AG20443 (cell line): ENCODE results near the gene ANKRD52.
A peak's percentile ranks its signal among the peaks of the same experiment; 100 is the strongest.
"Not testable (repeated sequence)": the region's sequence is repeated elsewhere in the genome, so short reads cannot be mapped to it uniquely, and the experiment has no call there.

ENCODE experiments used
- DNase-seq: peaks from one replicate; pipeline ENCODE4 v3.0.0; 2012; ENCODE audit warnings: low spot score, mixed read lengths

The ANKRD52 gene

DNA sequence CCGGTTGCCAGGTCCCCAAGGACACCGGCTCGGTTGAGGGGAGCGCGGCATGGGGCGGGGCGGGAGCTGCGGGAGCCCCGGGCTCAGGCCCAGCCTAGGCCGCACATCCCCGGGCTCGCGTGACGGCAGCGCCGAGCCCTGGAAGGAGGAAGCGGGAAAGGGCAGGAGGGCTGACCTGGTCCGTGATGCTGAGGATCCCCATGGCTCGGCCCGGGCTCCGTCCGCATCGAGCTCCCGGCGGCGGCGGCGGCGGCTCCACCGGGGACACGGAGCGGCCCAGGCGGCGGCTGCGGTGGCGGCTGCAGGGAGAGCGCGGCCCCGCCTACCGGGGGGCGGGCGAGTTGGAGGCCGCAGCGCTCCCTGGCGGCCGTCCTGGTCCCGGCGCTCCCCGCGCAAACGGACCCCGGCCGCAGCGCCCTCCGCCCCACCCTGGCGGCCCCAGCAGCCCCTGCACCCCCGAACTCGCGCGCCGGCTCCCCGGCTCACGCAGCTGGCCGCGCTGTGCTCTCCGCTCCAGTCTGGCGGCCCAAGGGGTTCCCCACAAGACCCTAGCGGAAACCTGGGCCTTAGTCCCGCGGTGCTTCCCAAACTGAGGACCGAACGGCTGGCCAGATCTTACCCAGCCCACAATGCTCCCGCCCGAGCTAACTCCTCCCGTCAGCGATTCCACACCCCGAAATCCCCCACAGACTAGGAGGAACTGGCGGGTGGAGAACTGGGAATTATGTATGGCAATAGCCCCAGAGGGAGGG lies at the start of gene ANKRD52:
ANKRD52 (minus strand) TSS at position 317 of the 752 bp plus-strand sequence; CDS start at position 202, 115 bp downstream.
- DNase-seq = peak; percentile 96

DNA sequence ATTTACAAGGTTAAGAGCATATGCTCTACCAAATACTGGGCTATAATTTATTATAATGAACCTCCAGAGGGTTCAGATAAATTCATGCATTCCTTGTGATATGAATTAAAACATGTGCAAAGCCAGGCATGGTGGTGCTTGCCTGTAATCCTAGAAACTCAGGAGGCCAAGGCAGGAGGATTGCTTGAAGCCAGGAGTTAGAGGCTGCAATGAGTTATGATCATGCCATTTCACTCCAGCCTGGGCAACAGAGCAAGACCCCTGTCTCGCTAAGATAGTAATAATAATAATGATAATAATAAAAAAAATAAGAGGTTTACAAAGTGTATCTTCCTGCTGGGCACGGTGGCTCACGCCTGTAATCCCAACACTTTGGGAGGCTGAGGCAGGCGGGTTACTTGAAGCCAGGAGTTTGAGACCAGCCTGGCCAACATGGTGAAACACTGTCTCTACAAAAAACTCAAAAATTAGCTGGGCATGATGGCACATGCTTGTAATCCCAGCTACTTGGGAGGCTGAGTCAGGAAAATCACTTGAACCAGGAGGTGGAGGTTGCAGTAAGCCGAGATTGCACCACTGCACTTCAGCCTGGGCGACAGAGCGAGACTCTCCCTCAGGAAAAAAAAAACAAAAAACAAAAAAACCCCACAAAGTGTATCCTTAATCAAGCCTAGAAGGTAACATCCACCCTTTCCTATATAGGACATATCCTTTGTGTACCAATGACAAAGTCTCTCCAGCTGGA lies 49.2 kb upstream of the ANKRD52 start:
- no peak for DNase-seq

DNA sequence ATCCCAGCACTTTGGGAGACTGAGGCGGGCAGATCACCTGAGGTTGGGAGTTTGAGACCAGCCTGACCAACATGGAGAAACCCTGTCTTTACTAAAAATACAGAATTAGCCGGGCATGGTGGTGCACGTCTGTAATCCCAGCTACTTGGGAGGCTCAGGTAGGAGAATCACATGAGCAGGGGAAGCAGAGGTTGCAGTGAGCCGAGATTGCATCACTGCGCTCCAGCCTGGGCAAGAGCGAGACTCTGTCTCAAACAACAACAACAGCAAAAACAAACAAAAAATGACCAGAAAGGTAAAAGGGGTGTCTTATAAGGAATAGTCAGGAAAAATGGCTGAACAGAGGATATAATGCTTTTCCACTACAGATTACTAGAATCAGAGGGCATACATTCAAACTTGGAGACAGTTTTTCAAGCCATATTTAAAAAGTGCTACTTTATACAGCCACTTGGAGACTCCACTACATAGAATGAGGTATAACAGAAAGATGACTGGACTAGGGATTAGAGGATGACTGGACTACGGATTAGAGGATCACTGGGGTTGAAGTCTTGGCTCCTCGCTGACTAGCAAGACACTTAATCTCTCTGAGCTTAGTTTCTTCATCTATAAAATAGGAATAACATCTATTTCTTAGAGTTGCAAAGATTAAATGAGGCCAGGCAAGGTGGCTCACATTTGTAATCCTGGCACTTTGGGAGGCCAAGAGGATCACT lies 46.8 kb upstream of the ANKRD52 start:
- DNase-seq = no peak

DNA sequence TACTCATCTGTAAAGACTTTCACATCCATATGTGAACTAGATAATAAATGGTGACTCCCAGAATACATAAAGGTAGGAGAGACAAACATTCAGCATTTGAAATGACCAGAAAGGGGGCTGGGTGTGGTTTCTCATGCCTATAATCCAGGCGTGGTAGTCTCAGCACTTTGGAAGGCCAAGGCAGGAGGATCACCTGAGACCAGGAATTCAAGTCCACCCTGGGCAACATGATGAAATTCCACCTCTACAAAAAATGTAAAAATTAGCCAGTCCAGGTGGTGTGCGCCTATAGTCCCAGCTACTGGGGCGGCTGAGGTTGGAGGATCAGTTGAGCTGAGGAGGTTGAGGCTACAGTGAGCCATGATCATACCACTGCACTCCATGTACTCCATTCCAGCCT lies 46.1 kb upstream of the ANKRD52 start:
- DNase-seq = no peak

DNA sequence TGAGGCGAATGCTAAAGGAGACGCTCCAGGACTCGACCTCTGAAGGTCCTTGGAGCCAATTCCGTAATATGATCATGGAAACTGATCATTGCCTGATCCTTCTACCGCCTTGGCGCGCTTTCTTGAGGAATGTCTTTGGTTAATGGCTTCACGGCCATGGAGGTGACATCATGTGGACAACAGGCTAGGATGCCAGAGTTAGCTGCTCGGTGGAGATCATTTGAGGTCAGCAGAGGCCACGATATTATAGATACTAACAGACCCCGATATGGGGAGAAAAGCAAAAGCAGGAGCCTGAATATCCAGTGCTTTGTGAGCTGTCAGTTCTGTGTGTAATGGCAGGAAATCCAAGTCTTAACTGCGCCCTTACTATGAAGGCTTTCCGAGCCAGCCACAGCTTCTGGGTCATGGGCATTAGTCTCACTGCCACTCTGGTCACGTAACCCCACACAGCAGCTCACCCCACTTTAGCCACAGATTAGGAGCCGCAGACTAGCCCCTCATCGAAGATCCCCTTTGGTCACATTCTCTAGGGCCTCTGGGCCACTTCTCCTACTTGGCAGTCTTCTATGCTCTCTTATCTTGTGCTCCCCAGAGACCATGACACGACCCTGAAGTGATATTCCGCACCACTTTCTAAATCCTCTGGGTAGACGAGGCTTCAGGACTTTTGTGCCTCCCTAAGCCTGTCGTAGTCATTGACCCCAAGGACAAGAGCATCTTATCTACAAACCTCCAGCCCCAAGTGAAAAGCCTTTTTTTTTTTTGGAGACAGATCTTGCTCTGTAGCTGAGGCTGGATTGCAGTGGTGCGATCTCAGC lies 42.7 kb upstream of the ANKRD52 start:
- DNase-seq = peak; percentile 49

DNA sequence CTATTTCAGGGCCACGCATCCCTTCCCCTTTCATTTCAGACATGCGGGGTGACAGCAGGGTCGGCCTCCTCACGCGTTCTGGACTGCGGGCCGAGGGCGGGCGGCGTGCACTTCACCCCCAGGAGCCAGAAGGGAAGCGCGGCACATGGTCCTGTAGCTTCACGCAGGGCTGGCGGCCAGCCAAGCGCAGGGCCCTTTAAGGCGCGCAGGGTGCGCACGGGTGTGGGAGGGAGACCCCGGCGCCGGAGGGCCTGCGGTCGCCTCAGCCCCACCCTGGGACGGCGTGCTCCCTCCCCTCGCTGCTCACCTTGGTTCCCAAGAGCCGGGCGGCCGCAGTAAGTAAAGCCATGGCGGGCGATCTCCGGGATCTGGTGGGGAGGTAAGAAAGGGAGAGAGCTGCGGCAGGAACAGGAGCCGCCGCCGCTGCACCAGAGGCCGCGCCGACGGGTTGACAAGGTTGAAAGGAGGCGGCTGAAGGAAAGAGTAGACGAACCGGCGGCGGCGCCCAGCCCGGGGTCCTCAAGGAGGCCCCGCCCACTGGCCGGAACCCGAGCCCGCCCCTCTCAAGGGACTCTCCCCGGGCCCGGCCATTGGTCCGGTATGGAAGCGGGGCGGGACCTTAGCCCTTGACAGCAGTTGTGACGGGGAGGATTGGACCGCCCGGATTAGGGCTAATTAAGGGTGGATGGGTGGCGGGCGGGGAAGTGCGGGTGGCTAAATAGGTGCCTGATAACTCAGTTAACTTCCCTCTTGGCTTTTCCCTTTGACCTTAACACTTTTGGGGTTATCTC lies 41.9 kb upstream of the ANKRD52 start, which contains the start of gene CS:
CS (minus strand) TSS at position 478 of the 791 bp plus-strand sequence; CDS start at position 349, 129 bp downstream.
- peak; percentile 98 for DNase-seq

DNA sequence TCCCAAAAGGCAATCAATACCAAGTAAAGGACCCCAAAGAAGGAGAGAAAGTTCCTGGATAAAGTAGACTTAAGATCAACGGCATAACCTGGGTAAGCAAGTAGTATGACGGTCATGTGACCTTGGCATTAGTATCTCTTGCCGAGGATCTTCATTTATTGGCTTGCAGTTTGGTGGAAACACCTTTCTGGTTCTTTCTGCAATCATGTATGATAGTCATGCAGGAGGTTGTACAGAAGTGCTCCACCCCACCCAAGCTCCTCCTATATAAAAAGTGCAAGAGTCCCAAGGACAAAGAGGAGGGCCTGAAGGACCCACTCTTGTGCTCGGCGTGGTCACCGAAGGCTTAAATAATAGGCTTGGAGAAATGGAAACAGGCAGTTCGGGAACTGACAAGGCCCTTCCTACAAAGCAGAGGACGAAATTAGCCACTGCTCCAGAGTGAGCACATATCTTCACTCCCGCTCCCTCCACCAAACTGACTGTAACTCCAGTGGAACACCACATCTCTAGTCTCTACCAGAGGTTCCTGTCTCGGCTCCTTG lies 41.2 kb upstream of the ANKRD52 start:
- no peak for DNase-seq

DNA sequence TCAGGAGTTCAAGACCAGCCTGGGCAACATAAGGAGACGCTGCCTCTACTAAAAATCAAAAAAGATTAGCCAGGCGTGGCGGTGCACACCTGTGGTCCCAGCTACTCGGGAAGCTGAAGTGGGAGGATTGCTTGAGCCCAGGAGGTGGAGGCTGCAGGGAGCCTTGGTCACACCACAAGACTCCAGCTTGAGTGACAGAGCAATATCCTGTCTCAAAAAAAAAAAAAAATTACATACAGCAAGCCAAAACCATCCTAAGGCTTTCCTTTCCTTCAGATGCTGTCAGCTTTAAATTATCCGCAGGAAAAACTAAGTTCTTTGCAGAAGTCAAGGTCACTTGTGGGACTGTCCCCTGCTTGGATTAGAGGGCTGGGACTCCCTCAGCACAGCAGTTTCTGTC lies 40.6 kb upstream of the ANKRD52 start:
- DNase-seq = no peak

DNA sequence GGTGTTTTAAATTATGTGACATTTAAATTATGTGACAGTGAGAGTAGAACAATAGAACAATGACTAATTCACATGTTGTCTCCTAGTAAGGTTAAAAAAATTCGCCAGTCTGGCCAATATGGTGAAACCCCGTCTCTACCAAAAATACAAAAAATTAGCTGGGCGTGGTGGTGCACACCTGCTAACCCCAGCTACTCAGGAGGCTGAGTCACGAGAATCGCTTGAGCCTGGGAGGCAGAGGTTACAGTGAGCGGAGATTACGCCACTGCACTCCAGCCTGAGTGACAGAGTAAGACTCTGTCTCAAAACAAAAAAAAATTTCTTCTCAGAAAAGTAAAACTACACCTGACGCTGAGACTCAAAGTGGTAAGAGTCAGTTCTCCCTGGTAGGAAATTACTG lies 39.2 kb upstream of the ANKRD52 start:
- DNase-seq = no peak

DNA sequence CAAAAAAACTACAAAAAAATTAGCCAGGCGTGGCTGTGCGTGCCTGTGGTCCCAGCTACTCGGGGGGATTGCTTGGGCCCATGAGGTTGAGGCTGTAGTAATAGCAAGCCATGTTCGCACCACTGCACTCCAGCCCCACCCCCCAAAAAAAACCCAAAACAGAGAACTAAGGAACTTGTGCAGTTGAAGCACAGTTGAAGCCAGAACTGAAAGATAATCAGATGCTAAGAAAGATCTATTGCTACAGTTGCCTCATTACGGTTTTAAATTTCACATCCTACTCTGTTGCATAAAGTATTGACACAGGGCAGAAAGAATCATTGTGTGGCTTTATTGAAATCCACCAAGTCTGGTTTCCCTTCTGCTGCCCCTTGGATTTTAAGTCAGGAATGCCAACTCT lies 38.1 kb upstream of the ANKRD52 start:
- DNase-seq = no peak

DNA sequence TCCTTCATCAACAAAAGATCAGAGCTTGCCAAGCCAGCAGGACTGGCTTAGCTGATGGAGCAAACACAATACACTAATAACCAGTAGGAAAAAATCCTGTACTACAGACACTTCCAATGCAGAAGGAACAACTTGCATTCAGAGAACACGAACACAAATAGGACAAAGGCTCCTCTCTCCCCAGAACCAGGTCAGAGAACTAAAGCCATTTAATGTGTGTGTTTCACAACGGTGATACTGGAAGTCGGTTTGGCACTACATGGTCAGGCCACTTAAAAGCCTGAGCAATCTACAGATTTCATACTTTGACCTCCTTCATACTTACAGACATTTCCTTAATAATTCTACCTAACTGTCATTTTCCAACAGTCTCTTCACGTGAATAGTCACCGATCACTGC lies 35.6 kb upstream of the ANKRD52 start:
- no peak for DNase-seq

DNA sequence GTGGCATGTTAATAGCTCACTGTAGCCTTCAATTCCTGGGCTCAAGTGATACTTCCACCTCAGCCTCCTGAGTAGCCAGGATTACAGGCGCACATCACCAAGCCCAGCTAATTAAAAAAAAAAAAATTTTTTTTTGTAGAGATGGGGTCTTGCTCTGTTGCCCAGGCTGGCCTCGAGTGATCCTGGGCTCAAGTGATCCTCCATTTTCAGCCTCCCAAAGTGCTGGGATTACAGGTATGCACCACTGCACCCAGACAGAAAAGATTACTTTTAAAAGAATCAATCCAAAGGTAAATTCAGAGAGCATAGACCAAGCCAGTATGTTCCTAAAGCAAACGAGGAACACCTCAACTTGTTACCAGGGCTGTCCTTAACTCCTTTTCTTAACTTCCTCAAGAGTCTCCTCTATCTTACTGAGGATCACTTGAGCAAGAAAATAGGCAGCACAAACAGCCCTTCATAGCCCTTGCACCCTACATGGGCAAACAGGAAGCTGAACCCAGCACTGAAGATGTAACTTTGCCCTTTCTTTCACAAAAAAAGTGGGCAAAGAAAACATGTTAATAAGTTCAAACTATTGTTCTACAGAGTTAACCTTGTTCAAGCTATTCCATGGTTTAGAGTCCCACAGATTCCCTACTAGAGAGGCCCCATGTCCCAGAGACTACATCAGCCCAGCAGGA lies 30.7 kb upstream of the ANKRD52 start:
- no peak for DNase-seq

DNA sequence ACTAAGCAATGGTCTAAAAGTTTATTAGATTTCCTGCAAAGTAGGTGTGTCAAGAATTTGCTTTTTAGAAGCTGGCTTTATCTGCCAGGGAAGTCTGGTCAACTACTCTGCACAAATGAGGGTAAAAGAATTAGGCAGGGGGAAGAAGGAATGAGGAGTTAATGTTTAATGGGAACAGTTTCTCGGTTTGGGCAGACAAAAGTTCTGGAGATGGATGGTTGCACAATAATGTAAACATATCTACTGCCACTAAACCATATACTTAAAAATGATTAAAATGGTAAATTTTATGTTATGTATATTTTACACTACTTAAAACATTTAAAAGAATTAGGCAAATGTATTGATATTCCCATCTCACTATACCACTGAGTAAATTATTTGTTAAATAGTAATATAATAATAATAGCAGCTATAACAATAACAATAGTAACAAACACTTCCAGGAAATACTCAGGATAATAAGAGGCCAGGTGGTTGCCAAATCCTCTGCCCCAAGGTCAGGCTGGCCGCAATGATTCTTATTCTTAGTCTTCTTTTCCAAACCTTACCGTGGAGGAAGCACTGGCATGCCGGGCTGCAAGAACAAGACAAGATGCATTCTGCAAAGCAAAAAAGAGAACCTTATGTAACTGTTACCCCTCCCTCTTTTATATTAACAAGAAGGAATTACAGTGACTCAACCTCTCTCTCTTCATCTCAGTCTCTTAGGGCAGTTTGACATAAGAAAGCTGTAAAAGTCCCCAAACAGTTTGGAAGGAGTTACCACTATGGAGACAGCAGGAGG lies 28.1 kb upstream of the ANKRD52 start:
- DNase-seq = no peak

DNA sequence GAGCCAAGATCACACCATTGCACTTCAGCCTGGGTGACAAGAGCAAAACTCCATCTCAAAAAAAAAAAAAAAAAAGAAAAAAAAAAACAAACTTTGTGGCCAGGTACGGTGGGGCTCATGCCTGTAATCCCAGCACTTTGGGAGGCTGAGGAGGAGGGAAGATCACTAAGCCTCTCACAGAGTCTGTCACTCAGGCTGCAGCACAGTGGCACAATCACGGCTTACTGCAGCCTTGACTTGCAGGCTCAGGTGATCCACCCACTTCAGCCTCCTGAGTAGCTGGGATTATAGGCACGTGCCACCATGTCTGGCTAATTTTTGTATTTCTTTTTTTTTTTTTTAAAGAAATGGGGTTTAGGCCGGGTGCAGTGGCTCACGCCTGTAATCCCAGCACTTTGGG lies 26.1 kb upstream of the ANKRD52 start:
- not testable (repeated sequence) for DNase-seq

DNA sequence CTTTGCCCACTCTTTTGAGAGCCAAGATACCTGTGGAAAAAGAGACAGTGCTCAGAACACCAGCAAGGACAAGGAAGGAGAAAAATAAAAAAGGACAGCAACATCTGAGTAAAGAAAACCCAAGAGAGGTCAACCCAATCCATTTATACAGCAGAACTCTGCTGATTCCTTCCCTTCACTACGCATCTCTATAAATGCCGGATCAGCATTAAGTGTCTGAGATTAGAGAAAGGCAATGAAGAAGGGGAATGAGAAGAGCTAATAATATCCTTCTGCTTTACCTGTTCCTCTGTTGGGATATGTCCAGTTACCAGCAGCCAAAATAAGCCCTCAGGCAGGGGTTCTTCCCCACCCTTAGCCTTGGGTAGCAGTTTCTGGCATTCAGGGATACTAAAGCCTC lies 24.4 kb upstream of the ANKRD52 start:
- DNase-seq = no peak

DNA sequence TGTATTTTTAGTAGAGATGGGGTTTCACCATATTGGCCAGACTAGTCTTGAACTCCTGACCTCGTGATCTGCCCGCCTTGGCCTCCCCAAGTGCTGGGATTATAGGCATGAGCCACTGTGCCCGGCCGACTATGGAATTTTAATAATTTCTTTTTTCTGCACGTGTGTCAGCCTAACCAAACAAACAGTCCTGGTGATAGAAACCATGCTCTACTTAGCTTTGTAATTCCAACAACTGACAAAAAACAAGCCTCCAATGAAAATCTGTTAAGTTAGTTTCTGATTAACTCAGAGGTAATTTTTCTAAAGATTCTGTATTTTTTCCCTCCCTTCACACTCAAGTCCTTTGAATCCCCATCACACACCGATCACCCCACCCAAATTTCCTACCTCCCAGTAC lies 23.8 kb upstream of the ANKRD52 start:
- no peak for DNase-seq

DNA sequence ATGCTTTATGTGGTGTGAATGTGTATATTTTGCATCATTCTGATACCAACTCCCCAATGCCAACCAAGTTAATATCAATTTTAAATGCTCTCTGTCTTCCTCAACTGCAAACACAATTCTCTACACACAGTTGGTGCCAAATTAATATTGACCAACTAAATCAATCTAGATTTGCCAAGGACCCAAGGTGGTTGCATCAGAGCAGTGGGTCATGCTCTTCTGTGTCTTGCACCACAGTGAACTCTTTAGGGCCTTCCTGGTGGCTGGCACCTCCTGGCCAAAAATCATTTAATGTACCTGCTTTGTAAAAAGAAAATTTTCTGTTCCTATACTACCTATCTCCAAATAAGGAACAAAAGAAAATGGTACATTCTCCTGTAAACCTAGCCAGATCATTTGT lies 22.7 kb upstream of the ANKRD52 start:
- no peak for DNase-seq

DNA sequence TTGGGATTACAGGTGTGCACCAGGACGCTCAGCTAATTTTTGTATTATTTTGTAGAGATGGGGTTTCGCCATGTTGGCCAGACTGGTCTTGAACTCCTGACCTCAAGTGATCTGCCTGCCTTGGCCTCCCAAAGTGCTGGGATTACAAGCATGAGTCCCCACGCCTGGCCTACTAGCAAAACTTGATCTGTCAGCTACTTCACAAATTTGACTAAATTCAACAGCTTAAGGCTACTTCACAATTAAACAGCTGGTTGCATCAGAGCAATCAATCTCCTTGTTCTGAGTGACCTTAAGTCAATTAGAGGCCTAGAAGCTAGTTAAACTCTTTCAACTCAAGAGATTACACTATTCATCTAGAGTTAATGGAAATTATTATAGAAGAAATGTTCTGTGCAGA lies 20.7 kb upstream of the ANKRD52 start:
- DNase-seq = no peak

DNA sequence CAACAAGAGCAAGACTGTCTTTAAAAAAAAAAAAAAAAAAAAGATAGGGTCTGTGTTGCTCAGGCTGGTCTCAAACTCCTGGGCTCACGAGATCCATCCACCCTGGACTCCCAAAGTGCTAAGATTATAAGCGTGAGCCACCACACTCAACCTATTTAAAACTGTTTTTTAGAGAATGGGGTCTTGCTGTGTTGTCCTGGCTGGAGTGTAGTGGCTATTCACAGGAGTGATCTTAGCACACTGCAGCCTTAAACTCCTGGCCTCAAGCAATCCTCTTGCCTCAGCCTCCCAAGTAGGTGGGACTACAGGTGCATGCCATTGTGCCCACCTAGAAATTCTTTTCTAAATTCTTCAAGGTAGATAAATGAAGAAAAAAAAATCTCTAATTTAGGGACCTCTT lies 16.1 kb upstream of the ANKRD52 start:
- no peak for DNase-seq
